Measurements from ENCODE around the gene LYPD8. TPM values are rescaled to one million over a fixed set of nuclear protein-coding genes. Genes with fewer than 3 reads are reported as not detected.

Gene LYPD8
- total RNA-seq, 1 donor from 2014 or later: not detected

Small RNAs within 50 kb of the gene (small RNA-seq; reads per million reads assigned to genes)
- gene AHCYP8: not detected

Other genes with a start within 250 kb of the LYPD8 start
- not detected for gene OR2G6, start 247.7 kb downstream of the LYPD8 start, total RNA-seq
- not detected for gene OR2T29, start 193.0 kb downstream of the LYPD8 start, total RNA-seq
- gene OR2T34, start 181.0 kb downstream of the LYPD8 start, total RNA-seq: not detected
- gene OR2T10, start 158.1 kb downstream of the LYPD8 start, total RNA-seq: not detected
- gene OR2T11, start 120.7 kb downstream of the LYPD8 start, total RNA-seq: not detected
- not detected for gene OR2T35, start 110.5 kb downstream of the LYPD8 start, total RNA-seq
- not detected for gene OR2T27, start 100.2 kb downstream of the LYPD8 start, total RNA-seq
- not detected for gene OR14I1, start 53.0 kb downstream of the LYPD8 start, total RNA-seq
- 19.3 TPM for gene SH3BP5L, start 70.2 kb upstream of the LYPD8 start, total RNA-seq
- gene ZNF672, start 82.5 kb upstream of the LYPD8 start, total RNA-seq: 15.7 TPM
- 5.7 TPM for gene ZNF692, start 103.3 kb upstream of the LYPD8 start, total RNA-seq
- gene PGBD2, start 150.5 kb upstream of the LYPD8 start, total RNA-seq: 4.2 TPM

All from skeletal muscle tissue (tissue), 2 donors.